GM19455 (cell line): ENCODE data around the gene HSPA6.
"Not testable (repeated sequence)": the region's sequence is repeated elsewhere in the genome, so short reads cannot be mapped to it uniquely, and the experiment has no call there.

Experiments used
- ATAC-seq: cut with Tn5 transposase; IDR thresholded peaks from one replicate; pipeline ENCODE4 v1.9.1; 2021; ENCODE audit not compliant: unreplicated experiment

HSPA6 gene

GRCh38 chr1:161531986-161532643, 7.8 kb downstream of the HSPA6 start:
- no peak for ATAC-seq

GRCh38 chr1:161532644-161533567, 8.6 kb downstream of the HSPA6 start:
- not testable (repeated sequence) for ATAC-seq

- ATAC-seq = not testable (repeated sequence)
Measured at GRCh38 chr1:161537068-161537669, 12.8 kb downstream of the HSPA6 start.

GRCh38 chr1:161538925-161539479, 14.7 kb downstream of the HSPA6 start:
- ATAC-seq = not testable (repeated sequence)

GRCh38 chr1:161539731-161540569, 15.6 kb downstream of the HSPA6 start:
- ATAC-seq = peak; percentile 54

- ATAC-seq = not testable (repeated sequence)
Measured at GRCh38 chr1:161540570-161540960, 16.2 kb downstream of the HSPA6 start.

GRCh38 chr1:161542091-161542559, 17.8 kb downstream of the HSPA6 start:
- ATAC-seq = not testable (repeated sequence)

DNA sequence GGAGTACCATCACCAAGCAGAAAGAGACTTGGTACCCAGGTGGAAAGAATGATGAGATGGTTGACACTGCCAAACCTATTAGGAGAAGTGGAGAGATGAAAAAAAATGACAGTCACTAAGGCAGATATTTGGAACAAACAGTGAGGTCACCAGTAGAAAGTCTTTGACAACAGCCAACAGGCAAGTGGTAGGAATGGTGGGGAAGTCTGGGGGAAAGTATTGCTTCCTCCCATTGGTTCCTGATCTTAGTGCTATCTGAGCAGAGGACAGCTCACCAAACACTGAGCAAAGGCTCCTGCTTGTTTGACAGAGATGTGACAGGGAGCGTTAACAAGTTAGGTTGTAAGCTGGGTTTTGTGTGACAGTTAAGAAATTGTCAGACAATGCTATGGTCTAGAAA, 18.8 kb downstream of the HSPA6 start:
- not testable (repeated sequence) for ATAC-seq

- not testable (repeated sequence) for ATAC-seq
Measured at GRCh38 chr1:161545005-161545731, 20.8 kb downstream of the HSPA6 start.

DNA sequence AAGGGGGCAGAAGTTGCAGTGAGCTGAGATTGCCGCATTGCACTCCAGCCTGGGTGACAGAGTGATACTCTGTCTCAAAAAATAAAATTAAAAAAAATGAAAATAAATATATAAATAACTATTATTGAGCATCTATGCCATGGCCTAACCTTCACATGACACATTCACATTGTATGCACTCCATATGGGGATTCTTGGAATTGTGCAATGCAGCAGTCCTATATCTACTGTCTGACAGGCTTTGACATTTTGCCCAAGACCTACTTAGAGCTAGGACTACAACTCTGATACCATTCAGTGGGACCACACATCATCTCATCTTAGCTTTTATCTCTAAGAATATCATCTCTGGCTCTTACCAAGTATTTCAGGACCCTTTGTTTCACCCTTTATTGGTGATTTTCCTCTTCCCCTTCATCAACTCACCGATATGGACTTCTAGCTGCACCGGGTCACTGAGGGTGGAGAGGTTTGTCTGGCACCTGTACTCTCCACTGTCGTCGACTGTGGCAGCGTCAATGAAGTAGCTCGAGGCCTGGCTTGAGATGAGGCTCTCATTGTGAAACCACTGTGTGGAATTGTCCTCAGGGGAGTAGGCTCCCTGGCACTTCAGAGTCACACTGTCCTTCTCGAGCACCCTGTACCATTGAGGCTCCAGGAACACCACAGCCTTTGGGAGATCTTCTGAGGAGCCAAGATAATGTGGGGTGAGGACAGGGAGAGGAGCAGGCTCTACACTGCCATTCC, 23.8 kb downstream of the HSPA6 start:
- ATAC-seq = not testable (repeated sequence)

- ATAC-seq = not testable (repeated sequence)
Measured at GRCh38 chr1:161548749-161549406, 24.5 kb downstream of the HSPA6 start.

GRCh38 chr1:161549652-161550051, 25.3 kb downstream of the HSPA6 start, which contains the start of gene FCGR3A:
FCGR3A (minus strand) TSS chr1:161549818; CDS start chr1:161549736, 82 bp downstream.
- no peak for ATAC-seq

DNA sequence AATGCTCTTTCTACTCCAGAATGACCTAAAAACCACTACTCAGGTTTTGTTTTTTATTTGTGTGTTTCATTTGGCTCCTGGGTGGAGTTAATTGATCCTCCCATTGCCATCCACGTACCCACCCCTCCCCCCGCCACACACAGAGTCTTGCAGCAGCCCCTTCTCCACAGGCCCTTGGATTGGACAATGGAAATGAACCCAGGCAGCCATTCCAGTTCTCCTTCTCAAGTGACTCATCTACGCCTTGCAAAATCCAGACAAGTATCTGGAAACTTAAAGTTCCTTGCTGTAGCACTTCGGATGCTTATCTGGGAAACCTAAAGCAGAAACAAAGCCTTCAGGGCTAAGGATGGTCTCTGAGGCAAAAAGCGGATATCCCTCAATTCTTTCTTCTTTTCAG, 26.6 kb downstream of the HSPA6 start:
- ATAC-seq = not testable (repeated sequence)

DNA sequence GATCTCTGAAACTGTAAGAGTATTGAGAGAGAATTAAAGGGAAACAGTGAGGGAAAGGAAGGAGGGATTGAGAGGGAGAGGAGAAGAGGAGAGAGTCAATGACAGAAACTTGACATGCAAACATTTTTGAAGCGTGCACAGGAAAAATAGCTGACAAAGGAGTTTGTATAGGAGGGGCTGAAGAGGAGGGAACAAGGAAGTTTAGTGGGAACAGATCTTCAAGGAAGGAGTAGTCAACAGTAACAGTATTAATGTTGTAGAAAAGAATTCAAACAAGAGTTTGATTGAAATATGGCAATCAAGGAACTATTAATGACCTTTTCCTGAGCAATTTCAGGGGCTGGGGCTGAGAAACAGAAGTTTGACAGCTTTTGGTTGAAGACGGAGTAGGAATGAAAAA, 29.3 kb downstream of the HSPA6 start:
- ATAC-seq = not testable (repeated sequence)

- not testable (repeated sequence) for ATAC-seq
Measured at GRCh38 chr1:161554340-161554739, 30.0 kb downstream of the HSPA6 start.

DNA sequence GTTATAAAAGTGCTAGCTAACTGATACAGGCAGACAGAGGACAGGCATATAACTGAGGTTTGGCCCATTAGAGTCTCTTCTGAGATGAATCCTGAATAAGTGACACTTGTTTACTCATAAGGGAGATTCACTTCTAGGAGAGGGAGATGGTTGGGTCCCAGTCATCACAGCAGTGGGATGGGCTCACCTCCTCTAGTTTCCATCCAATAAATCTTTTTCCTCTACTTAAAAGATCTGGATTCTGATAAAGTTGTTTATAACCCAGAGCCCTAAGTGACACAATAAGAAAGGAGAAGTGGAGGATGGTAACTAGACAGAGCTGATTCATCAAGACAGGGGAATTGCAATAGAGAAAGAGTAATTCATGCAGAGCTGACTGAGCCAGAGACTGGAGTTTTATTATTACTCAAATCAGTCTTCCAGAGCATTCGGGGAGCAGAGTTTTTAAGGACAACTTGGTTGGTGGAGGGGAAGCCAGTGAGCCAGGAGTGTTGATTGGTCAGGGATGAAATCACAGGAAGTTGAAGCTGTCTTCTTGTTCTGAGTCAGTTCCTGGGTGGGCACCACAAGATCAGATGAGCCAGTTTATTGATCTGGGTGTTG, 30.6 kb downstream of the HSPA6 start:
- ATAC-seq = not testable (repeated sequence)

DNA sequence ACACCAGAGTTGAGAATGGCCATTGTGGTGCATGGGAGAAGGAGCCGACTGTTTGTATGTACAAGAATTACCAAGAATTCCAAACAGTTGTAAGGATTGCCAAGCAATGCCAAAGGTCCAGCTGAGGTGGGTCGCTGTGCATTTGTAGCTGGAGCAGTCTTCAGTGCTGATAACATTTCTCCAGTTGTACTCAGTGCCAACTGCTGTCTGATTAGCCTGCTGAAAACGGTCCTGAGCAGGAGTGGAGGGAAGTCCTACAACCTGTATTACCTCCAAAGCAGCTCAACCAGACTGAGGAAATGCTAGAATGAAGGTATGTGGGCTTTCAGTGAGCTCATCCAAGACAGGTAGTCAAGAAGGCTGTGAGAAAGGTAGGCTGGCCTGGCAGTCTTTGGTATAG, 31.8 kb downstream of the HSPA6 start:
- ATAC-seq = not testable (repeated sequence)

DNA sequence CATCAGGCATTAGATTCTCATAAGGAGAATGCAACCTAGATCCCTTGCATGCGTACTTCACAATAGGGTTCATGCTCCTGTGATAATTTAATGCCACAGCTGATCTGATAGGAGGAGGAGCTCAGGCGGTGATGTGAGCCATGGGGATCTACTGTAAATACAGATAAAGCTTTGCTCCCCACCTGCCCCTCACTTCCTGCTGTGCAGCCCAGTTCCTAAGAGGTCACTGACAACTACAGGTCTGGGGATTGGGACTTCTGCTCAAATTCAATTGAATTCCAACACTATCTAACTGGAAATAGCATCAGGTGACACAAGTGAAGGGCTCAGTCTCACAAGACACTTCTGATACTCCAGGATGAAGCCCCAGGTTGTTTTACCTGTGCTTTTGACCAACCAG, 32.6 kb downstream of the HSPA6 start:
- not testable (repeated sequence) for ATAC-seq
